H9 (cell line): Measurements from ENCODE around the gene TBL3. TPM values are rescaled to one million over a fixed set of nuclear protein-coding genes. Genes with fewer than 3 reads are reported as not detected.

ENCODE experiments used
- DNase-seq: peaks from one replicate; pipeline ENCODE4 v3.0.0-alpha.2; 2017
- H2AFZ ChIP-seq: one replicate; pipeline ENCODE4 v1.6.1; 2013; ENCODE audit warnings: mild to moderate bottlenecking, low read length, control low read depth, moderate library complexity
- H2AK5ac ChIP-seq: 2 replicates; pipeline ENCODE4 v1.6.1; 2013; ENCODE audit warnings: low read length, control low read depth, mixed read lengths; ENCODE audit not compliant: insufficient read length
- H2BK120ac ChIP-seq: one replicate; pipeline ENCODE4 v1.6.1; 2013; ENCODE audit warnings: low read depth, mild to moderate bottlenecking, low read length, control low read depth, inconsistent platforms; ENCODE audit not compliant: poor library complexity, severe bottlenecking
- H2BK12ac ChIP-seq: 2 replicates; pipeline ENCODE4 v1.6.1; 2013; ENCODE audit warnings: low read length, control low read depth, mixed read lengths, low read depth; ENCODE audit not compliant: insufficient read length
- H2BK15ac ChIP-seq: 2 replicates; pipeline ENCODE4 v1.6.1; 2013; ENCODE audit warnings: low read depth, low read length, control low read depth
- H2BK20ac ChIP-seq: one replicate; pipeline ENCODE4 v1.6.1; 2013; ENCODE audit warnings: low read depth, mild to moderate bottlenecking, low read length, control low read depth, inconsistent platforms; ENCODE audit not compliant: poor library complexity, severe bottlenecking
- H2BK5ac ChIP-seq: 2 replicates; pipeline ENCODE4 v1.6.1; 2013; ENCODE audit warnings: low read length, control low read depth, mixed read lengths; ENCODE audit not compliant: insufficient read length
- H3K14ac ChIP-seq: 2 replicates; pipeline ENCODE4 v1.6.1; 2013; ENCODE audit warnings: low read length, control low read depth; ENCODE audit not compliant: insufficient read depth
- H3K18ac ChIP-seq: 2 replicates; pipeline ENCODE4 v1.6.1; 2013; ENCODE audit warnings: low read depth, mild to moderate bottlenecking, mixed read lengths, low read length, control low read depth; ENCODE audit not compliant: insufficient read length
- H3K23ac ChIP-seq: 2 replicates; pipeline ENCODE4 v1.6.1; 2013; ENCODE audit warnings: low read length, control low read depth, mixed read lengths, low read depth; ENCODE audit not compliant: insufficient read length
- H3K23me2 ChIP-seq: 2 replicates; pipeline ENCODE4 v1.6.1; 2013; ENCODE audit warnings: low read depth, mild to moderate bottlenecking, mixed read lengths, low read length, control low read depth; ENCODE audit not compliant: insufficient read length, poor library complexity, severe bottlenecking
- H3K27ac ChIP-seq: 2 replicates; pipeline ENCODE4 v1.5.1; 2013; ENCODE audit warnings: low read length, control low read depth, mixed read lengths, low read depth; ENCODE audit not compliant: insufficient read length
- H3K27me3 ChIP-seq: 2 replicates; pipeline ENCODE4 v1.6.1; 2013; ENCODE audit warnings: low read length, control low read depth, inconsistent platforms; ENCODE audit not compliant: insufficient read depth
- H3K4ac ChIP-seq: 2 replicates; pipeline ENCODE4 v1.6.1; 2013; ENCODE audit warnings: low read depth, mild to moderate bottlenecking, control low read depth, inconsistent platforms, low read length, moderate library complexity
- H3K4me1 ChIP-seq: 2 replicates; pipeline ENCODE4 v1.6.1; 2013; ENCODE audit warnings: low read length, control low read depth, inconsistent platforms; ENCODE audit not compliant: insufficient read depth
- H3K4me2 ChIP-seq: 2 replicates; pipeline ENCODE4 v1.6.1; 2013; ENCODE audit warnings: low read length, control low read depth, mixed read lengths; ENCODE audit not compliant: insufficient read length, insufficient read depth
- H3K56ac ChIP-seq: 2 replicates; pipeline ENCODE4 v1.6.1; 2013; ENCODE audit warnings: low read depth, mild to moderate bottlenecking, mixed read lengths, low read length, control low read depth; ENCODE audit not compliant: insufficient read length
- H3K79me1 ChIP-seq: 2 replicates; pipeline ENCODE4 v1.6.1; 2013; ENCODE audit warnings: low read depth, mild to moderate bottlenecking, moderate library complexity, low read length, control low read depth, inconsistent platforms; ENCODE audit not compliant: insufficient read depth, poor library complexity, severe bottlenecking
- H3K79me2 ChIP-seq: 2 replicates; pipeline ENCODE4 v1.6.1; 2013; ENCODE audit warnings: low read length, control low read depth, inconsistent platforms; ENCODE audit not compliant: insufficient read depth
- H3K9ac ChIP-seq: 2 replicates; pipeline ENCODE4 v1.6.1; 2013; ENCODE audit warnings: low read length, control low read depth, mixed read lengths; ENCODE audit not compliant: insufficient read length; ENCODE audit errors: extremely low read depth
- H3K9me3 ChIP-seq: one replicate; pipeline ENCODE4 v1.6.1; 2013; ENCODE audit warnings: low read depth, low read length, inconsistent platforms; ENCODE audit not compliant: control insufficient read depth
- H3T11ph ChIP-seq: one replicate; pipeline ENCODE4 v1.6.1; 2013; ENCODE audit warnings: mild to moderate bottlenecking, low read length, control low read depth, inconsistent platforms
- H4K20me1 ChIP-seq: one replicate; pipeline ENCODE4 v1.6.1; 2013; ENCODE audit not compliant: control insufficient read depth, insufficient read length, insufficient read depth
- H4K5ac ChIP-seq: 2 replicates; pipeline ENCODE4 v1.6.1; 2013; ENCODE audit warnings: low read depth, mild to moderate bottlenecking, mixed read lengths, low read length, control low read depth; ENCODE audit not compliant: insufficient read length
- H4K8ac ChIP-seq: replicated peaks from 2 replicates; pipeline ENCODE4 v1.6.1; 2013; ENCODE audit warnings: low read length, control low read depth, mixed read lengths, low read depth; ENCODE audit not compliant: insufficient read length
- H4K91ac ChIP-seq: 2 replicates; pipeline ENCODE4 v1.6.1; 2013; ENCODE audit warnings: low read depth, mild to moderate bottlenecking, moderate library complexity, mixed read lengths, low read length, control low read depth; ENCODE audit not compliant: insufficient read length
- H3K27ac Mint-ChIP-seq, 3 experiments: 2 replicates in 2 of 3; 3 replicates in 1 of 3; pipeline ENCODE4 v1.8.0; 2020 to 2021; ENCODE audit warnings: mixed read lengths in 3 of 3, mild to moderate bottlenecking in 1 of 3, moderate library complexity in 1 of 3
- H3K27me3 Mint-ChIP-seq: 2 replicates; pipeline ENCODE4 v1.8.0; 2021; ENCODE audit warnings: low read depth, mild to moderate bottlenecking, moderate library complexity, mixed read lengths
- H3K36me3 Mint-ChIP-seq, 3 experiments: 2 replicates in 2 of 3; 3 replicates in 1 of 3; pipeline ENCODE4 v1.8.0; 2020 to 2021; ENCODE audit warnings: low read depth in 3 of 3, mixed read lengths in 3 of 3; ENCODE audit not compliant: insufficient read depth in 1 of 3
- H3K4me1 Mint-ChIP-seq, 2 experiments: 2 replicates each; pipeline ENCODE4 v1.8.0; 2020; ENCODE audit warnings: mixed read lengths in 2 of 2
- H3K4me3 Mint-ChIP-seq, 2 experiments: 2 replicates in 1 of 2; 3 replicates in 1 of 2; pipeline ENCODE4 v1.8.0; 2020 to 2021; ENCODE audit warnings: mild to moderate bottlenecking in 2 of 2, mixed read lengths in 2 of 2, moderate library complexity in 1 of 2
- H3K9me3 Mint-ChIP-seq, 2 experiments: 2 replicates in 1 of 2; 3 replicates in 1 of 2; pipeline ENCODE4 v1.8.0; 2020; ENCODE audit warnings: mild to moderate bottlenecking in 2 of 2, mixed read lengths in 2 of 2, moderate library complexity in 1 of 2
- CTCF ChIP-seq: fragments of 200-600 bp; sonication (generic); conservative IDR thresholded peaks from 3 replicates; pipeline ENCODE4 v1.8.0; 2021; ENCODE audit warnings: antibody characterized with exemption, mild to moderate bottlenecking
- WGBS: extraction: QIAGEN DNeasy Blood & Tissue Kit; methylation state at CpG from one replicate; pipeline ENCODE4 v1.1.7; 2013; ENCODE audit warnings: missing lambda C conversion rate, low lambda C conversion rate, mixed read lengths; ENCODE audit not compliant: insufficient read length; ENCODE audit errors: extremely low coverage; 5-methylcytosine and 5-hydroxymethylcytosine counted together
- total RNA-seq: library from RNA; stranded (reverse); gene quantifications from 2 replicates; pipeline ENCODE4 v1.2.1, GENCODE V29; 2021

The TBL3 gene
- total RNA-seq, 1 experiment from 2014 or later: 54.0 TPM

DNA sequence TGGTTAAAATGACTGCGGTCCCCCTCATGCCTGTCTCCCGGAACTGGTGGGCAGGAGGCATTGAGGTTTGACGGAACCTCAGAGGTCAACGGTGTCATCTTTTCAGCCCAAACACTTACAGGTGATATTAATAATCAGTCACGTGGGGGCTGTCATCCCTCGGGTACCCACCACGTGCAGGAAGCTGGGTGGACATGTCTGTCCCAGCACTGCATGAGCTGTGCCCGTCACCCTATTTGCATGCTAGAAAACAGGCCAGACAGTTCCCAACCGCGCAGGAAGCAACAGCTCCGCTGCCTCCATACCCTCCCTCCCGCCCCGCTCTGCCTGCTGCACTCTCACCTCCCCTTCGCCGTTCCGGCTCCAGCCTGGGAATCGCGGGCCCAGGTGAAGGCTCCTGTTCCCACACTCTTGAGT, 19.3 kb downstream of the TBL3 start:
- no peak overlapping the region for H2BK15ac ChIP-seq
- TF ChIP-seq CTCF: no peak
- H2BK12ac ChIP-seq: no peak overlapping the region
- no CpG with 5 or more reads among the region's 18 CpGs for WGBS
- H3K4me1 Mint-ChIP-seq: peaks cover 16 to 20% of the 10 kb centered on the region in 2 experiments
- no peak overlapping the region for H3K56ac ChIP-seq
- peaks cover 18% of the 10 kb centered on the region for H3K23me2 ChIP-seq
- H3K4me1 ChIP-seq: no peaks in the 10 kb centered on the region; the same call in 1 of the 2 replicates
- no peak overlapping the region for H3K18ac ChIP-seq
- H3K4ac ChIP-seq: no peak overlapping the region
- H3K9me3 ChIP-seq: no peaks in the 10 kb centered on the region
- no peak overlapping the region for H2AFZ ChIP-seq
- no peaks in the 10 kb centered on the region for H3K79me2 ChIP-seq
- no peak overlapping the region for H3T11ph ChIP-seq
- no peak overlapping the region for H4K5ac ChIP-seq
- peaks cover 15% of the 10 kb centered on the region; the same call in 1 of the 2 replicates for H3K27me3 ChIP-seq
- no peak overlapping the region for H4K91ac ChIP-seq
- no peak overlapping the region for H2BK20ac ChIP-seq
- peak overlapping the region; percentile 53 for H3K4me2 ChIP-seq
- no peak overlapping the region for H2BK5ac ChIP-seq
- H3K14ac ChIP-seq: no peak overlapping the region
- no peak overlapping the region for H3K23ac ChIP-seq
- no peak overlapping the region for H2AK5ac ChIP-seq
- H3K27me3 Mint-ChIP-seq: peaks cover 42% of the 10 kb centered on the region
- H4K8ac ChIP-seq: no peak overlapping the region
- H3K9ac ChIP-seq: no peak overlapping the region
- H3K9me3 Mint-ChIP-seq: no peaks in the 10 kb centered on the region; a peak in 1 of 5 replicates
- H3K79me1 ChIP-seq: no peaks in the 10 kb centered on the region
- DNase-seq: no peak
- peak overlapping the region; percentile 66 to 84 for H3K4me3 Mint-ChIP-seq
- no peak overlapping the region for H3K27ac ChIP-seq
- no peak overlapping the region for H2BK120ac ChIP-seq
- H4K20me1 ChIP-seq: no peaks in the 10 kb centered on the region
- H3K27ac Mint-ChIP-seq: no peak overlapping the region
- H3K36me3 Mint-ChIP-seq: peaks cover 0 to 10% (median 9%) of the 10 kb centered on the region in 3 experiments; a peak in 6 of 7 replicates
